GM21390 (cell line): ENCODE results near the gene NFKBIE.
A peak's percentile ranks its signal among the peaks of the same experiment; 100 is the strongest.

Experiments used
- ATAC-seq: cut with Tn5 transposase; IDR thresholded peaks from one replicate; pipeline ENCODE4 v1.9.1; 2021; ENCODE audit not compliant: unreplicated experiment

NFKBIE gene

DNA sequence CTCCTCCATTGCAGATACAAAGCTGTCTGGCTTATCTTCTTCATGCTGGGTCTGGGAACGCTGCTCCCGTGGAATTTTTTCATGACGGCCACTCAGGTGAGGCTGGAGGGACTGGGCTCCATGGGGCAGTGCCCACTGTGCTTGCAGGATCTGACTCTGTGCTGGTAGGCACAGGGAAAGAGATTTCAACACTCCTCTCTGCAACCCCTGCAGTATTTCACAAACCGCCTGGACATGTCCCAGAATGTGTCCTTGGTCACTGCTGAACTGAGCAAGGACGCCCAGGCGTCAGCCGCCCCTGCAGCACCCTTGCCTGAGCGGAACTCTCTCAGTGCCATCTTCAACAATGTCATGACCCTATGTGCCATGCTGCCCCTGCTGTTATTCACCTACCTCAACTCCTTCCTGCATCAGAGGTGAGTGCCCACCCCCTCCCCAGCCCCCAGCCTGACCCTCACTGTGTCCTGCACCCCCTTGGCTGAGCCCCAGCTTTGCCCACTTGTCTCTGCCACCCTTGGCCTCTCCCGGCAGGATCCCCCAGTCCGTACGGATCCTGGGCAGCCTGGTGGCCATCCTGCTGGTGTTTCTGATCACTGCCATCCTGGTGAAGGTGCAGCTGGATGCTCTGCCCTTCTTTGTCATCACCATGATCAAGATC, 35.8 kb downstream of the NFKBIE start:
- ATAC-seq, result no peak

DNA sequence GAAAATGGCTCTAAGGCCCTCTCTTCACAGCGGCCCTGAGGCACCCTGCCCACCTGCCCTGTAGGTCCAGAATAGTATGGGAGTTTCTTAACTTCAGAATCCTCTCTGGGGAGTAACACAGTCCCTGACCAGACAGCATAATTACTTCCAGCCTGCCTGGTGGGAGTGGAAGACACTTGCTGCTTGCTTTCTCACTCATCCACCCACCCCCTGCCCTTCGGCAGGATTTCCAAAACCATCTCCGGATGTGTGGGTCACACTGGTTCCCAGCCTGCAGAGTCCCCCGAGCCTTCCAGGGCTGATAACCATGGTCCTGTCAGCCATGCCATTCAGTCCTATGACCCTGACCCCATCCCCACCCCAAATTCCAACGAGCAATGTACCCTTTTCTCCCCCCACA, 36.5 kb downstream of the NFKBIE start:
- ATAC-seq, result no peak

DNA sequence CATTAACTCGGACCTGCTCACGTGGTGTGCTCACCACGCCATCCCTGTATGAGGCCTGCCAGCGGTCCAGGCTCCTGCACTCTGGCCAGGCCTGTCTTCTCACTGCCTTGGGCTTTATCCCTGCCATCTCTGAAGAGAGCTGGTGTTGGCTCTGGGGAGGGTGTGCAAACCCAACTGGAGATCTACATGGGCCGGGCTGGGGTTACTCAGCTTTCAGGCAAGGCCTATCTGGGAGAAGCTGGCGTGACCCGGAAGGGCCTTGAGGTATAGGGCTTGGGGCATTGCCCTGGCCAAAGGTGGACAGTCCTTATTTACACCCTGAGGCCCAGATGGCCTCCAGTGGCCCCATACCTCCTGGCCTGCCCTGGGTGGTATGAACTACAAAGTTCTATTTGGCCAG, 36.9 kb downstream of the NFKBIE start:
- ATAC-seq, result no peak

GRCh38 chr6:44228031-44228430, 37.3 kb downstream of the NFKBIE start:
- ATAC-seq, result no peak

GRCh38 chr6:44227148-44227793, 38.1 kb downstream of the NFKBIE start:
- ATAC-seq, result no peak

DNA sequence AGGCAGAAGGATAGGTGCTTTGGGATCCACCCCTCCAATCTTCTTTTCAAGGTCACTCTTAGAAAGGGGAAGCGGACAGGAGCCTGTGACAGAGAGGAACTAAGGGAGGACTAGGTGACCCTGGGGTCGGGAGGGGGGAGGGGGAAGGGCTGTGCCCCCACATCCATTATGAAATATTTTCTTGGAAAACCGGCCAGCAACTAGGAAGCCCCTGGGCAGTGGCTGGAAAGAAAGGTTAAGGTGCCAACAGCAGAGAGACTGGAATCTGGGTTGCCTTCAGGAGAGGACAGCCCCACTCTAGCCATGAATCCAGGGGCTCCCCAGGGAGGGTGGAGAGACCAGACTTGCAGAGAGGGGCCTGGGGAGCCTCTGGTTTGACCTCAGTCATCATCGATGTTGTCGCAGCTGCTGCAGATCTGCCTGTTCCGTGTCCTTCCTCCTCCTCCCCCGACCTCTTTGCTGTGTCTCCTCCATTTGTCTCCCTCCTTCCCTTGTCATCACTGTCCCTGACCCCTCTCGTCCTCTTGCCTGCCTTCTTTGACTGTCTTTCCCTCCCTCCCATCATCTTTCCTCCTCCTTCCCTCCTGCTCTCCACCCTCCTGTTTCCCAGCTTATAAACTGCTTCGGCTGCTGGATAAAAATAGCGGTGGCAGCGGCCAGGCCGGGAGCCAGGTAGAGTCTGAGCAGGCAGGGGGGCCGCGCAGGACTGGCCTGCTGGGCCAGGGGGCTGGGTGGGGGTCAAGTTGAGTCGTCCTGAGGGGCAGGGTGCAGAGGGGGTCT, 38.8 kb downstream of the NFKBIE start:
- no peak for ATAC-seq

DNA sequence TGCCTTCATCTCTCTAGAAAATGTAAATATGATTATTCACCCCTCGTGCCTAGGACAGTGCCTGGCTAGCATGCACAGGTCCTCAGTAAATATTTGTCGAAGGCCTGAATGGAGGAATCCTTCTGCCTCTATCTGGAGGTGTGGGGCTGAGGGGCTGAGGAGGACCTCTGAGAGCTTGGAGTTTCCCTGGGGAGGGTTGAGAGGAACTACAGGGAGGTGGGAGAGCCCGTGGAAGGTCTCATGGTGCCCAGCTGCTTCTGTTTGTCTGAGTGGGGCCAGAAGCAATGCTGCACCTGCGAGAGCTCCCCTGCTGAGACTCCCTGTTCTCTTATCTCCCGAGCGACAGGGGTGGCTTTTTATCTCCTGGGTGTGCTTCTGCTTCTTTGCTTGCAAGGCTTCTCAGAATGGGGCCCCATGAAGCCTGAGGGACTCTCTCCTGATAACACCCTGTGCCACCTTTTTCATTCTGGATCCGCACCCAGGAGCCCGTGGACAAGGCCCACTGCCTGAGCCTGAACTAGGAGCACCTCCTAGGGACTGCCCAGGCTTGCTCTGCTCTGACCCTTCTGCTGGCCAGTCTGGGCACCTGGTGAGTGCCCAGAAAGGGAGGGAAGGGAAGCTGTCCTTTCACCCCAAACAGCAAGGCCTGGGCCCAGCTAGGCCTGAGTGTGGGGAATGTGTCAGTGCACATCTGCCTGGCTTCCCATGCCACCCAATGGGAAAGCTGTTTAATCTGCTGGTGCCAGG, 39.6 kb downstream of the NFKBIE start:
- no peak for ATAC-seq

- ATAC-seq, result no peak
Measured at GRCh38 chr6:44224965-44225305, 40.4 kb downstream of the NFKBIE start.

DNA sequence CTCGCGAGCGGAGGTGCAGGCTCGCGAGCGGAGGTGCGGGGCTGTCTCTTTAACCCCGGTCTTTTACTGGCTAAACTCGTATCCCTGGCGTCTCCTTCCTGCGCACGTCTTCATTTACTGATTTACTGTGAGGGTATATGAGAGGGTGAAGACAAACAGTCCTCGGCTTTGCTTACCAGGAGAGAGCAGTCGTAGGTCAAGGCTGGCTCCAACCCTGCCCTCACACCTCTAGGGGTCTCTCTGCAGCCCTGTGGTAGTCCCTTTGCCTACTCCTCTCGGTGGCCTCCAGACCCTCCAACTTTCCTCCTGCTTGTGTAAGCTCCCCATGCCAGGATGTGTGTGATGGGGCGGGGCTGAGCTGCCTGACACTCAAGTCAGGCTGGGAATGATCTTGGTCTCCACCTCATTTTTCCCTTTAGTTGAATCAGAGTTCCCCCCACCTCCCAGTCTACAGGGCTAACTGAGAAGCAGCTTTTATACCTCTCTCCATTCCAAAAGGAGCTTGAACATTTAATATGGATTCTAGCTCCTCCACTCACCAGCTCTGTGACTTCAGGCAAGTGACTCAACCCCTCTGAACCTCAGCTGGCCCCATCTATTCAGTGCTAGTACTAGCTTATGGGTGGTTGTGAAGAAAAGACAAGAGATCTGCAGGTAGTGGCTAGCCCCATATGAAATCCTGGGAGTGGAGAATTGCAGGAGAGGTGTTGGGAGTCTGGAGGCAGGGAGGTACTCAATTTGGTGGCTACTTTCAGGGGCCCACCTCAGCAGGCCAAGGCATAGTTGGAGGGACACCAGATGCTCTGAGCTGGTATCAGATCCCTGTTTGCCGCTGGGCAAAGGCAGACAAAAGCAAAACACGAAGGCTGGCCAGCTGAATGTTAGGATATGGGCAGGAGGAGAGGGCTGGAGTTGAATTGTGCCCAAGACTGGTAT, 41.1 kb downstream of the NFKBIE start:
- ATAC-seq, result peak; percentile 14

GRCh38 chr6:44223319-44224028, 41.9 kb downstream of the NFKBIE start, which contains the start of gene SLC29A1:
TSS of gene SLC29A1 (plus strand) at chr6:44223595. CDS start at chr6:44227314, 3,719 bp downstream.
- peak; percentile 45 for ATAC-seq

GRCh38 chr6:44222486-44223318, 42.6 kb downstream of the NFKBIE start:
- no peak for ATAC-seq

DNA sequence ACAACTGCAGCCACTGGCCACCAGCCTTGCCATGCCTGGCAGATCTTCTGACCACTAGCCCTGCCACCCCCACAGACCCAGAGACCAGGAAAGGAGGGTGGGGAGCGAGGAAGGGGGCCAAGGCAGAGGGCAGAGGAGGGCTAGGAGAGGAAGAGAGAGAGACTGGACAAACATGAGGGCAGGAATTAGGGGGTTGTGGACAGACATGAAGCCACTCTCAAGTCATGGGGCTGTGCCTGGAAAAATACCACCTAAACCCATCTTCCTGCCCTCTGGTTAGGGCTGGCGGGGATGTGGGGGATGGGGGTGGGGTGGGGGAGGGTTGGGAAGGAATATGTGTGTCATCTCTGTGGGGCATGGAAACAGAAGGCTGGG, 43.4 kb downstream of the NFKBIE start:
- ATAC-seq, result no peak

DNA sequence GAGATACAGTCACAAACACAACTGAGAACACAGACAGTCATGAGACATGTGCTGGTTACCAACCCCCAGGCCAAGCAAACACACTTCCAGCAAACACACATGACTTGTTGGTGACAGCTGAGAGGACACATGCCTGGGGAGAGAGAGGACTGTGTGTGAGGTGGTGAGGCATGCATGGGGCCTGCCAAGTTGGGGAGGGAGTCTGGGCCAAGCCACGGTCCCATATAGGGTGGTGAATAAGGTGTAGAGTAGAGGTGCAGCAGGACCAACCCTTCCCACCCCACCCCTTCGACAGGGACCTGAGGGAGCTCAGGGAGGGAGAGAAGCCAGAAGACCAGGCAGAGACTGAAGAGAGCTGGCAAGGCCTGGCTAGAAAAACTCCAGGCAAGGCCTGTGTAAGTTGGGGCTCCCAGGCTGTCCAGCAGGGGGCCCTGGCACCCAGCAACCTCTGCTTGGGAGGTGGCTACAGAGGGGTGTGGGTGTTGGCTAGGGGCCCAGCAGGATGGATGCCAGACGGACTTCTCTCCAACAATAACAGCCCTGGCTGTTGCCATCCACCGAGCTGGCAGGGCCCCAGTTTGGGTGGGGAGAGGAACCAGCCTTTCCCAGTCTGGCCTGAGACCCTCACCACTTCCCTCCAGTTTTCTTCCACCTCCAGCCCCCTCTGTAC, 43.9 kb downstream of the NFKBIE start:
- peak; percentile 41 for ATAC-seq

GRCh38 chr6:44220913-44221290, 44.4 kb downstream of the NFKBIE start:
- no peak for ATAC-seq

GRCh38 chr6:44219815-44220784, 45.3 kb downstream of the NFKBIE start:
- no peak for ATAC-seq

- ATAC-seq, result peak; percentile 49
Measured at GRCh38 chr6:44219053-44219814, 46.1 kb downstream of the NFKBIE start.
